GM19372 (cell line): ENCODE results near the gene IFITM1.

ENCODE experiments used
- ATAC-seq: cut with Tn5 transposase; IDR thresholded peaks from one replicate; pipeline ENCODE4 v1.9.1; 2021; ENCODE audit warnings: mild to moderate bottlenecking, low read depth, moderate library complexity; ENCODE audit not compliant: unreplicated experiment

IFITM1 gene

DNA sequence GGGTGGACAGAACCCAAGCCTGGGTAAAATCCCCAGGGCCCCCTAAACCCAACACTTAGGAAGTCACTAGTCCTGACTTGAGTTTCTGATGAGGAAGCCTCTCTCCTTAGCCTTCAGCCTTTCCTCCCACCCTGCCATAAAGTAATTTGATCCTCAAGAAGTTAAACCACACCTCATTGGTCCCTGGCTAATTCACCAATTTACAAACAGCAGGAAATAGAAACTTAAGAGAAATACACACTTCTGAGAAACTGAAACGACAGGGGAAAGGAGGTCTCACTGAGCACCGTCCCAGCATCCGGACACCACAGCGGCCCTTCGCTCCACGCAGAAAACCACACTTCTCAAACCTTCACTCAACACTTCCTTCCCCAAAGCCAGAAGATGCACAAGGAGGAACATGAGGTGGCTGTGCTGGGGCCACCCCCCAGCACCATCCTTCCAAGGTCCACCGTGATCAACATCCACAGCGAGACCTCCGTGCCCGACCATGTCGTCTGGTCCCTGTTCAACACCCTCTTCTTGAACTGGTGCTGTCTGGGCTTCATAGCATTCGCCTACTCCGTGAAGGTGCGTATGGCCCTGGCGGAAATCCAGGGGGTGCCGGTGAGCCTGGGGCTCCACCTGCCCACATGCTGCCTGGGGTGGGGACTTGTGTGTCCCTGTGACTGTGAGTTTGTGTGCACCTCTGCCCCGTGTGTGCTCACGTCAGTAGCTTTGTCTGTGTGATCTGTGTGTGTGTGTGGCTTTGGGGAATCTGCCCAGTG is at the start of gene IFITM1:
Gene IFITM1, plus strand, starts transcription at position 254 of the 767 bp plus-strand sequence. Its CDS starts 131 bp downstream, at position 385.
- ATAC-seq = no peak

DNA sequence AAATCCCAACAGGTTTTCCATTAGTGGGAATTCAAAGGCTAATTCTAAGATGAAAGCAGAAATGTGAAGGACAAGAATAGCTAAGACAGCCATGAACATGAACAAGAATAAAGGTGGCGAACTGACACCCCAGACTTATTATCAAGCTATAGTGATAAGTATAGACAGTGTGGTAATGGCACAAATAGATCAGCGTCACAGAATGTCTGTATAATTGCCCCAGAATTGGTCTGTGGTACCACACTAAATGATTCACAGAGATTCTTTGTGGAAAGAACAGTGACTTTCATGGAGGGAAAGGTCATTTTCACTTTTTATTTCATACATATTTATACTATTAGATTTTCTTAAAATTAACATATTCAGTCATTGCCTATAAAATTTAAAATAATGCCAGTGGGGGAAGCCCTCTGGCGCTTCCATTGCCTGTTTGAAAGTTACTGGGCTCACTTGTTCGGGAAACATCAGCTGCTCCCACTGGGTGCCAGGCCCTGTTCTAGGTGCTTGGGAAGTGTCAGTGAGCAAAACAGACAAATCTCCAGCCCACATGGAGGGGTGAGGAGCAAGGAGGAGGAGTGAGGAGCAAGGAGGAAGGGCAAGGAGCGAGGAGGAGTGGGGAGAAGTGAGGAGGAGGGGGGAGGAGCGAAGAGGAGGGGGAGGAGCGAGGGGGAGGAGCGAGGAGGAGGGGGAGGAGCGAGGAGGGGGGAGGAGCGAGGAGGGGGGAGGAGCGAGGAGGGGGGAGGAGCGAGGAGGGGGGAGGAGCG is 47.0 kb upstream of the IFITM1 start:
- no peak for ATAC-seq

DNA sequence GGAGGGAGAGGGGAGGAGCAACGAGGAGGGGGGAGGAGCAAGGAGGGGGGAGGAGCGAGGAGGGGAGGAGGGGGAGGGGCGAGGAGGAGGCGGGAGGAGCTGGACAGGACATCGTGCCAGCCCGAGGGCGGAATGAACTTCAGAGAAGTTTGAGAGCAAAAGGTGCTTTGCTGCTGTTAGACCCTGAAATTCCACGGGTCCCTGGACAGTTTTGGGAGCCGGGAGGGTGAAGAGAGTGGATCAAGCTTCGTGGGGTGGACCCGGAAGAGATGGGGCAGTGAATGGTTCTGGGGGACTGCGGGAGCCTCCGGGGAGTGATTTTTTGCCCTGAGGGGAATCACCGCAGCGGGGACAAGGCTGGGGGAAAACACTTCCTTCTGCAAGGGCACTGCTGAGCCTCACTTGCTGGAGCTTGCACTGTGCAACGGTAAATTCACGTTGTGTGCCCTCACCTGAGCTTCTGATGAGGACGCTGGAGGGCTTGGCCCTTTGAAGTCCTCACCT is 46.3 kb upstream of the IFITM1 start:
- no peak for ATAC-seq

DNA sequence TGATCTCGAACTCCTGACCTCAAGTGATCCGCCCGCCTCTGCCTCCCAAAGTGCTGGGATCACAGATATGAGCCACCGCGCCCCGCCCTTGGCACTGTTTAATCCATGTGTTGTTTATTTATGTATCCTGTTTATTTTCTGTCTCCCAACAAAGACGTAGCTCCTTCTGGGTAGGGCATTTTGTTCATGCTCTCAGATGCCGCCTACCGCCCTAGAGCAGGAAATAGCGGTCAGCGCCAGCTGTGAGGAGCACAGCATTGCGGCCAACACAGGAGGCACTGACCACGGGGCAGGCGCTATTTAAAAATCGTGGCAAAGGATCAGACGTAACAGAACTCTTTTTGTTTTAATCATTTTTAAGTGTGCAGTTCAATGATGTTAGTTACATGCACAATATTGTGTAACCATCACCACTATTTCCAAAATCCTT is 45.1 kb upstream of the IFITM1 start:
- ATAC-seq = peak; percentile 36

DNA sequence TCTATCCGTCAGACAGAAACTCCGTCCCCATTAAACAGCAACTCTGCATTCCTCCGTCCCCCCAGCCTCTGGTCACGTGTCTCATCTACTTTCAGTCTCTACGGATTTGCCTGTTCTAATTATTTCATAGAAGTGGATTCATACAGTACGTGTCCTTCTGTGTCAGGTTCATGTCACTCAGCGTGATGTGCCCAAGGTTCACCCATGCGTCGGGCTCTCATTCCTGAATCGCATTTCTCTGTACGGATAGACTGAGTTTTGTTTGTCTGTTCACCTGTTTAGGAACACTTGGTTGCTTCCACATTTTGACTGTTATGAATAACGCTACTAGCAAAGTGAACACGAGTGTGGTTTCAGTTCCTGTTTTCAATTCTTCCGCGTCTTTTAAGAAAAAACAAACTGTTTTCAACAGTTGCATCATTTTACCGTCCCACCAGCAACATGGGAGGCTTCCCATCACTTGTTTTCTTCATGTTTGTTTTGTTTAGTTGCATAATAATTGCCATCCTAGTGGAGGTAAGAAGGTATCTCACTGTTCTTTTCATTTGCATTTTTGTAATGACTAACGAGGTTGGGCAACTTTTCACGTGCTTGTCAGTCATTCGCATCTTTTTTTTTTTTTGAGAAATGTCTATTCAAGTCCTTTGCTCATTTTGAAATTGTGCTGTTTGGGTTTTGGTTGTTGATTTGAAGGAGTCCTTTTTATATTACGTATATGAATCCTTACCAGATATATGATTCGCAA is 44.5 kb upstream of the IFITM1 start:
- ATAC-seq = peak; percentile 57

DNA sequence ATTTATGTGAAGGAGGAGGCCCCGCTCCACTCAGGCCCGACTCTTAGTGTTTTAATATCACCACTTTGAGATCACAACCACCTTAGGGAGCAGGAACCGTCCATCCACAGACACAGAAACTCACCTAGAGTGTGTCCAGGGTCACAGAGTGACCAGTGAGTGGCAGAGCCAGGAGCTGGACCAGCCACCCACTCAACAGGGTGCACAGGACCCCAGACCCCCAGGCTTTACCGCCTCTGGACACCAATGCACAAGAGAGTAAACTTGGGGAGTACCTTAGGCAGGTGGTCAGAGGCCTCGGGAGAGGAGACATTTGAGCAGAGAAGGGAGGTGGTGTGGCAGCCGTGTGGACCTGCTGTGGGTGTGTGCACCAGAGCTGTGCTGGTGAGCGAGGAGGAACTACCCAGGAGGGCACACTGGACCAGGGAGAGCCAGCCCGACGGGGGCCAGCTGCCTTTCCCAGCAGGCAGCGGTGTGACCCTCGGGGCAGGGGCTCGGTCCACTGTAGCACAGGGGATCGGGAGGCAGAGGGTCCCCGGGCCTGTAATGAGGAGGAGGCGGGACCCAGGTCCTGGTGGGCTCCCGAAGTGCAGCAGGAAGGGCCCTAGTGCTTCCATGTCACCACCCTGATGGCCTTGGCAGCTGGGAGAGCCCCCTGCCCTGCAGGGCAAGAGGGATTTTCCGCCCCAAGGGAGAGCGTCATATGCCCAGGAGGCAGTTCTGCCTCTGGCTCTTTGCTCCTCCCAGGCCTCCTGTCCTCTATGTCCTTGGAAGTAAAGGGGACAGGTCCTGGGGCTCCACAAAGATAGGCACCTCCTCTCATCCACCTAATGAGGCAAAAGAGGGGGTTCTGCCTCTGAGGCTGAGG is 43.2 kb upstream of the IFITM1 start:
- ATAC-seq = no peak

DNA sequence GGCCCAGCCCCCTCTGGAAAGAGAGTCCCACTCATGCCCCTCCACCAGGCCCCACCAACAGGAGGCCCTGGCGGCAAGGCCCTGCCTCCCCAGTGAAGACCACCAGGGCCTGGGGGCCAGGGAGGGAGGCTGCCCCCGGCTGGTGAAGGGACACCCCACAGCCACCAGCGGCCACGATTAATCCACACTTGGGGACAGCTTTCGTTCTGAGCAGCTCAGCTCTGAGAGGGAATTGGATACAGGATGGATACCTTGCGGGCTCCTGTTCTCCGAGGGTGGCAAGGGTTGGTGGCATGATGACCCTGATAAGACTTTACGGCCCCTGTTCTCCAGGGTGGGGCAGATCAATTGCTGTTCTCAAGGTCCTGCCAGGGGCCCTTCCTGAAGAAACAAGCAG is 42.5 kb upstream of the IFITM1 start:
- no peak for ATAC-seq

DNA sequence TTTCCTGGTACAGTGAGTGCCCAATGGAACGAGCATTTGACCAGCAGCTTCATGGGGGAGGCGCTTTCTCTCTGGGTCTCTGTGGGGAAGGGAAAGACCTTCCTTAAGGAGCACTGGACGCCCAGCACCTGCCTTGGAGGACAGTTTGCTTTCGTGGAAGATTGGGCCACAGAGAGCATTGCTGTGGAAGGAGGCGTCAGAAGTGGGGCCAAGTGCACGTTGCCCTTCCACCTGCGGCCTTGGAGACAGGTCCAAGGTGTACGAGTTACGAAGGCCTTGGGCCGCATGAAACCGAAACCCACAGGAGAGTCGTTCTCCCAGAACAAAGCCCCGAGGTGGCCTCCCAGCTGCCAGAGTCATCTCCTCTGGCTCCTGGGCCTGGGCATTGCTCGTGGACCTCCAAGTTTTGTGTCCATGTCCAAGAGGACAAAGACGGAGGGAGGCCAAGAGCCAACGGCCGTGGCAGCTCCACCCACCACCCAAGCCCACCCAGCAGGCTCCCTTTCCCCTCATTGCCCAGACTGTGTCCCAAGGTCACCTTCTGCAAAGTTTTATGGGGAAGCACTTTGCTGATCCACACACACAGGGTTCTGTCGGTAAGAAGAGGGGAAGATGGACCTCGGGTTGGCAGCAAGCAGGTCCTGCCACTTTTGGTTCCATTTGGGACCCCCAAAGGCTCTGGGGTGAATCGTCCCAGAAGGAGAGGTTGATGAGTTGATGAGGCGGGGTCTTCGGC is 41.5 kb upstream of the IFITM1 start:
- ATAC-seq = no peak

DNA sequence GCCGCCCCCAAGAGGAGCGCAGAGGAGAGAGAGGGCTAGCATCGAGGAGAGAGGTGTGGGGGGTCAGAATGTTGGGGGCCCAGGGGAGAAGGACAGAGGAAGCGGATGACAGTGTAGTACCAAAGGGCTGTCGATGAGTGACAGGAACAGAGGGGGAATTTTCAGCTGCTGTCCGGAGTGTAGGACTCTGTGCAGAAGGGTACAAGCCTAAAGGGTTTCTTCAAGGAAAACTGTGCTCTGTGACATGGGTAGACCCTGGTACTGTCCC is 41.0 kb upstream of the IFITM1 start:
- ATAC-seq = no peak

DNA sequence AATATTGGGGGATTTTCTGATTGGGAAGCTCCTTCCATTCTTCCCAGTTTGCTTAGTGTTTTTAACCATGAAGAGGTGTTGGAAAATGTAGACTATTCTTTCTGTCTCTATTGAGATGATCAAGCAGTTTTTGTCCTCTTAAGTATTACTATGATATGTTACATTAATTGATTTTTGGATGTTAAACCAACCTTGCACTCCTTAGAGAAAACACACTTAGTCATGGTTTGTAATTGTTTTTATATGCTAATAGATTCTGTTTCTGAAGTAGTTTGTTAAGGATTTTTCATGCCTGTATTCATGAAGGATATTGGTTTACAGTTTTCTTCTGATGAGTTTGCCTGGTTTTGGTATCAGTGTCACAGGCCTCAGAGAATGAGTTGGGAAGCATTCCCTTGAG is 37.6 kb upstream of the IFITM1 start:
- ATAC-seq = no peak

DNA sequence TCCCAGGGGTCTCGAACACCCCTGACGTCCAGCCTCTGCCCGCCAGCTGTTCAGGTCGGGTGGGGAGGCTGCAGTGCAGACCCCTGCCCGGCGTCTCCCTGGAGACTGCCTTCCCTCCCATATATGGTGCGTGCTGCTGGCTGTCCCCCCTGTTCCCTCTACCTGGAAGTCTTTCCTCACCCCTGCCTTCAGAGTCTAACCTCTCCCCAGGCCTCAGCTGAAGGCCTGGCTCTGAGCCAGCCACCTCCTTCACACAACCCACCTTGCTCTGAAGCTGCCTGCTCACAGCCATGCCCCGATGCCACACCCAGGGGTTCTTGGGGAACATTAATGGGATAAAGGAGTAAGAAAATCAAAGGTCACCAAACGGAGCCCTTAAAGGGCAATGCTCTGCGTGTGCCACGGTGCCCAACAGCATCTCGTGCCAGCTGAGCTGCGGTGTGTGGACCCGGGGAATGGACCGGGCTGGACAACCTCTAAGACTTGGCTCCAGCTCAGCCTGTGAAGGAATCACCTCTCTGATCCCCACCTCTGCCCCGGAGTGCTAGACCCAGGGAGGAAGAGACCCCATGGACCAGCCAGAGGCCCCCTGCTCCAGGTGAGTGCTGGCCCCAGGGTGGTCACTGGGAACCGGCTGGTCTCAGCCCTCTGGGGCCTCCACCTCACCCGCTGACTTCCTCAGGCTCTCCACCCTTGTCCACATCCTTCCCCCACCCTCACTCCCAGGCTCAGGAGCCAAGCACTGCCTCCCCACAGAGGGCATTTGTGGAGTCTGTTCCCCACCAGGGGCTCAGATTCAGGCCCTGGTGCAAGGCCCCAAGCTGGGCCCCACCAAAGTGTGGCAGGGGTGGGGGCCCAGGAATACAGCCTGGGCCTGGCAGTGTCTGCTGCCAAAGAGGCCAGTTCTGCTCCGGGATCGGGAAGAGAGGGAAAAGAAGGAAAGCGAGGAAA is 35.6 kb upstream of the IFITM1 start, which contains the start of gene NLRP6:
Gene NLRP6, plus strand, starts transcription at position 407 of the 951 bp plus-strand sequence. Its CDS starts 163 bp downstream, at position 570.
- no peak for ATAC-seq

DNA sequence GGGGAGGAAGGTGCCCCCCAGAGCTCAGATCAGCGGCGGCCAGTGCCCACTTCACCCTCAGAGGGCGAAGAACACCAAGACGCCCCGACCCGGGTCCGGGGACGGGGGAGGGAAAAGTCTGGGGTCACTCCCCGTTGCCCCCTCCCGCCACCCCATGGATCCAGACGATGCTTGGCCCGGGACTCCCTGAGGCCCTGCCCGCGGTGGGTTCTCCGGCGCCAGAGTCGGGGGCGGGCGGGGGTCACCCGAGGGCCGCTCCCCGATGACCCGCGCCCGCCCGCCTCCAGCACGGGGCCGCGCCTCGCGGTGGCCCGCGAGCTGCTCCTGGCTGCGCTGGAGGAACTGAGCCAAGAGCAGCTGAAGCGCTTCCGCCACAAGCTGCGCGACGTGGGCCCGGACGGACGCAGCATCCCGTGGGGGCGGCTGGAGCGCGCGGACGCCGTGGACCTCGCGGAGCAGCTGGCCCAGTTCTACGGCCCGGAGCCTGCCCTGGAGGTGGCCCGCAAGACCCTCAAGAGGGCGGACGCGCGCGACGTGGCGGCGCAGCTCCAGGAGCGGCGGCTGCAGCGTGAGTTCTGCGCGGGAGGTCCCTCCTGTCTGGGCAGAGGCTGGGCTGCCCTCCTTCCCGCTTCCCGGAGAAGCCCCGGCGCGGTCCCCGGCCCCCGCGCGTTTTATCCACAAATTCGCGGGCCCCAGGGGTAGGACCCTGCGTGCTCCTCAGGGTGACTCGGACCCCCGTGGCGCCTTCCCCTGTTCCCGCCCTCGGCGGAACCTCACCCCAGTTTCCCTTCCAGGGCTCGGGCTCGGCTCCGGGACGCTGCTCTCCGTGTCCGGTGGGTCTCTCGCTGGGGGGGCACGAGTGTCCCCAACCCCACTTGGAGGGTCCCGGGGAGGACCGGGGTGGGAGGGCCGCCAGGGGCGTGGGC is 34.5 kb upstream of the IFITM1 start:
- no peak for ATAC-seq

DNA sequence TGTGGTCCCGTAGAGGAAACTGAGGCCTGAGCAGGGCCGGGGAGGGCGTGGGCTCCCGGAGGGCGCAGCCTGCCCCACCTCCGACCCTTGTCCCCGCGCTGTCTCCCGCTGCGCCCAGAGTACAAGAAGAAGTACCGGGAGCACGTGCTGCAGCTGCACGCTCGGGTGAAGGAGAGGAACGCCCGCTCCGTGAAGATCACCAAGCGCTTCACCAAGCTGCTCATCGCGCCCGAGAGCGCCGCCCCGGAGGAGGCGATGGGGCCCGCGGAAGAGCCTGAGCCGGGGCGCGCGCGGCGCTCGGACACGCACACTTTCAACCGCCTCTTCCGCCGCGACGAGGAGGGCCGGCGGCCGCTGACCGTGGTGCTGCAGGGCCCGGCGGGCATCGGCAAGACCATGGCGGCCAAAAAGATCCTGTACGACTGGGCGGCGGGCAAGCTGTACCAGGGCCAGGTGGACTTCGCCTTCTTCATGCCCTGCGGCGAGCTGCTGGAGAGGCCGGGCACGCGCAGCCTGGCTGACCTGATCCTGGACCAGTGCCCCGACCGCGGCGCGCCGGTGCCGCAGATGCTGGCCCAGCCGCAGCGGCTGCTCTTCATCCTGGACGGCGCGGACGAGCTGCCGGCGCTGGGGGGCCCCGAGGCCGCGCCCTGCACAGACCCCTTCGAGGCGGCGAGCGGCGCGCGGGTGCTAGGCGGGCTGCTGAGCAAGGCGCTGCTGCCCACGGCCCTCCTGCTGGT is 33.7 kb upstream of the IFITM1 start:
- ATAC-seq = no peak

DNA sequence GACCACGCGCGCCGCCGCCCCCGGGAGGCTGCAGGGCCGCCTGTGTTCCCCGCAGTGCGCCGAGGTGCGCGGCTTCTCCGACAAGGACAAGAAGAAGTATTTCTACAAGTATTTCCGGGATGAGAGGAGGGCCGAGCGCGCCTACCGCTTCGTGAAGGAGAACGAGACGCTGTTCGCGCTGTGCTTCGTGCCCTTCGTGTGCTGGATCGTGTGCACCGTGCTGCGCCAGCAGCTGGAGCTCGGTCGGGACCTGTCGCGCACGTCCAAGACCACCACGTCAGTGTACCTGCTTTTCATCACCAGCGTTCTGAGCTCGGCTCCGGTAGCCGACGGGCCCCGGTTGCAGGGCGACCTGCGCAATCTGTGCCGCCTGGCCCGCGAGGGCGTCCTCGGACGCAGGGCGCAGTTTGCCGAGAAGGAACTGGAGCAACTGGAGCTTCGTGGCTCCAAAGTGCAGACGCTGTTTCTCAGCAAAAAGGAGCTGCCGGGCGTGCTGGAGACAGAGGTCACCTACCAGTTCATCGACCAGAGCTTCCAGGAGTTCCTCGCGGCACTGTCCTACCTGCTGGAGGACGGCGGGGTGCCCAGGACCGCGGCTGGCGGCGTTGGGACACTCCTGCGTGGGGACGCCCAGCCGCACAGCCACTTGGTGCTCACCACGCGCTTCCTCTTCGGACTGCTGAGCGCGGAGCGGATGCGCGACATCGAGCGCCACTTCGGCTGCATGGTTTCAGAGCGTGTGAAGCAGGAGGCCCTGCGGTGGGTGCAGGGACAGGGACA is 32.9 kb upstream of the IFITM1 start:
- no peak for ATAC-seq

DNA sequence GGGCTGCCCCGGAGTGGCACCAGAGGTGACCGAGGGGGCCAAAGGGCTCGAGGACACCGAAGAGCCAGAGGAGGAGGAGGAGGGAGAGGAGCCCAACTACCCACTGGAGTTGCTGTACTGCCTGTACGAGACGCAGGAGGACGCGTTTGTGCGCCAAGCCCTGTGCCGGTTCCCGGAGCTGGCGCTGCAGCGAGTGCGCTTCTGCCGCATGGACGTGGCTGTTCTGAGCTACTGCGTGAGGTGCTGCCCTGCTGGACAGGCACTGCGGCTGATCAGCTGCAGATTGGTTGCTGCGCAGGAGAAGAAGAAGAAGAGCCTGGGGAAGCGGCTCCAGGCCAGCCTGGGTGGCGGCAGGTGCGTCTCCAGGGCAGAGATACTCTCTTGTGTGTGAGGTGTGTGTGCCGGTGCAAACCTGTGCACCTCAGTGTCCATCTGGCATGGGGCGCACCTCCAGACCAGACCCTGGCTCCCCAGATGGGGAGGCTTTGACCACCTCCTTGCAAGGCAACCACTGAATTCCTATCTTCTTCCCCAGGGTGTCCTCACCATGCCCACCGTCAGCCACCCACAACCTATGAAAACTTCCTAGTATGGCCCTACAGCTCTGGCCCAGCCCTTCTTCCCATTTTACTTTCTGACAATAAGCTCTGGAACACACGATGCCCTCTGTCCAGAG is 32.2 kb upstream of the IFITM1 start:
- ATAC-seq = no peak
